ENCODE measurements around the gene SSBP4. TPM values are rescaled to one million over a fixed set of nuclear protein-coding genes. Genes with fewer than 3 reads are reported as not detected.
"Not testable (repeated sequence)": the region's sequence is repeated elsewhere in the genome, so short reads cannot be mapped to it uniquely, and the experiment has no call there.

Gene SSBP4
- total and polyA plus RNA-seq, 2 donors = 28.8 to 81.3 TPM

GRCh38 chr19:18405754-18406153 is 13.4 kb upstream of the SSBP4 start:
- not testable (repeated sequence) for DNase-seq (ENCODE audit: extremely low spot score); H3K27ac ChIP-seq (ENCODE audit: low read depth); H3K4me3 ChIP-seq (ENCODE audit: low read depth, low read length); H3K4me1 ChIP-seq (ENCODE audit: insufficient read depth); H3K36me3 ChIP-seq (ENCODE audit: insufficient read depth)
- 91% methylated on average over 11 of the region's 11 CpGs for WGBS

- no peak for DNase-seq (ENCODE audit: extremely low spot score)
- H3K4me1 ChIP-seq (ENCODE audit: insufficient read depth) = no peaks in the 10 kb centered on the region
- H3K36me3 ChIP-seq (ENCODE audit: insufficient read depth) = no peaks in the 10 kb centered on the region
- whole genome bisulfite sequencing = 93% methylated on average over 9 of the region's 9 CpGs
- H3K4me3 ChIP-seq (ENCODE audit: low read depth, low read length) = no peak overlapping the region
- H3K27ac ChIP-seq (ENCODE audit: low read depth) = no peak overlapping the region
These were observed 12.4 kb upstream of the SSBP4 start for GRCh38 chr19:18406749-18407148.

- H3K36me3 ChIP-seq (ENCODE audit: insufficient read depth) = no peaks in the 10 kb centered on the region
- H3K4me1 ChIP-seq (ENCODE audit: insufficient read depth) = no peaks in the 10 kb centered on the region
- DNase-seq (ENCODE audit: extremely low spot score) = no peak
- H3K27ac ChIP-seq (ENCODE audit: low read depth) = no peak overlapping the region
- WGBS = 52% methylated on average over 10 of the region's 10 CpGs
- no peak overlapping the region for H3K4me3 ChIP-seq (ENCODE audit: low read depth, low read length)
These were observed 11.1 kb upstream of the SSBP4 start for GRCh38 chr19:18408053-18408476.

GRCh38 chr19:18412610-18413239 is 6.5 kb upstream of the SSBP4 start:
- 79% methylated on average over 16 of the region's 16 CpGs for WGBS
- Histone ChIP-seq H3K27ac (ENCODE audit: low read depth) (no peak overlapping the region), H3K4me1 (ENCODE audit: insufficient read depth) (no peaks in the 10 kb centered on the region), H3K36me3 (ENCODE audit: insufficient read depth) (no peaks in the 10 kb centered on the region), H3K4me3 (ENCODE audit: low read depth, low read length) (no peak overlapping the region)
- DNase-seq (ENCODE audit: extremely low spot score) = no peak

- no peaks in the 10 kb centered on the region for H3K36me3 ChIP-seq (ENCODE audit: insufficient read depth)
- peak overlapping the region; percentile 79 for H3K27ac ChIP-seq (ENCODE audit: low read depth)
- 15% methylated on average over 11 of the region's 11 CpGs for WGBS
- H3K4me3 ChIP-seq (ENCODE audit: low read depth, low read length) = no peak overlapping the region
- DNase-seq (ENCODE audit: extremely low spot score) = no peak
- H3K4me1 ChIP-seq (ENCODE audit: insufficient read depth) = no peaks in the 10 kb centered on the region
These were observed 4.6 kb upstream of the SSBP4 start for GRCh38 chr19:18414504-18415177.

GRCh38 chr19:18415178-18415867 is 3.9 kb upstream of the SSBP4 start:
- peak; percentile 77 for DNase-seq (ENCODE audit: extremely low spot score)

GRCh38 chr19:18416778-18417249 is 2.4 kb upstream of the SSBP4 start:
- Histone ChIP-seq H3K36me3 (ENCODE audit: insufficient read depth) (no peaks in the 10 kb centered on the region), H3K4me1 (ENCODE audit: insufficient read depth) (no peaks in the 10 kb centered on the region), H3K4me3 (ENCODE audit: low read depth, low read length) (peak overlapping the region; percentile 4), H3K27ac (ENCODE audit: low read depth) (peak overlapping the region; percentile 92)
- under 1% methylated on average over 44 of the region's 44 CpGs for WGBS
- peak; percentile 86 for DNase-seq (ENCODE audit: extremely low spot score)

More at GRCh38 chr19:18415178-18415867, 3.9 kb upstream of the SSBP4 start:
- Histone ChIP-seq H3K4me1 (ENCODE audit: insufficient read depth) (no peaks in the 10 kb centered on the region), H3K4me3 (ENCODE audit: low read depth, low read length) (no peak overlapping the region), H3K36me3 (ENCODE audit: insufficient read depth) (no peaks in the 10 kb centered on the region), H3K27ac (ENCODE audit: low read depth) (peak overlapping the region; percentile 79)
- WGBS = 9% methylated on average over 25 of the region's 25 CpGs

GRCh38 chr19:18417250-18418028 is 1.8 kb upstream of the SSBP4 start:
- Histone ChIP-seq H3K27ac (ENCODE audit: low read depth) (peak overlapping the region; percentile 92), H3K36me3 (ENCODE audit: insufficient read depth) (no peaks in the 10 kb centered on the region), H3K4me3 (ENCODE audit: low read depth, low read length) (peak overlapping the region; percentile 4), H3K4me1 (ENCODE audit: insufficient read depth) (no peaks in the 10 kb centered on the region)
- peak; percentile 71 for DNase-seq (ENCODE audit: extremely low spot score)
- under 1% methylated on average over 53 of the region's 53 CpGs for WGBS

- no peak for DNase-seq (ENCODE audit: extremely low spot score)
- no peaks in the 10 kb centered on the region for H3K4me1 ChIP-seq (ENCODE audit: insufficient read depth)
- H3K27ac ChIP-seq (ENCODE audit: low read depth) = peak overlapping the region; percentile 92
- H3K36me3 ChIP-seq (ENCODE audit: insufficient read depth) = no peaks in the 10 kb centered on the region
- no peak overlapping the region for H3K4me3 ChIP-seq (ENCODE audit: low read depth, low read length)
- 19% methylated on average over 30 of the region's 30 CpGs for WGBS
These were observed 1.1 kb upstream of the SSBP4 start for GRCh38 chr19:18418029-18418482.

GRCh38 chr19:18418483-18419194 is 559 bp upstream of the SSBP4 start:
- Histone ChIP-seq H3K27ac (ENCODE audit: low read depth) (peak overlapping the region; percentile 92), H3K4me1 (ENCODE audit: insufficient read depth) (no peaks in the 10 kb centered on the region), H3K36me3 (ENCODE audit: insufficient read depth) (no peaks in the 10 kb centered on the region), H3K4me3 (ENCODE audit: low read depth, low read length) (peak overlapping the region; percentile 73)
- no peak for DNase-seq (ENCODE audit: extremely low spot score)
- 21% methylated on average over 39 of the region's 39 CpGs for WGBS

GRCh38 chr19:18419699-18420460 is 682 bp downstream of the SSBP4 start:
- Histone ChIP-seq H3K4me1 (ENCODE audit: insufficient read depth) (no peaks in the 10 kb centered on the region), H3K36me3 (ENCODE audit: insufficient read depth) (no peaks in the 10 kb centered on the region), H3K4me3 (ENCODE audit: low read depth, low read length) (peak overlapping the region; percentile 73), H3K27ac (ENCODE audit: low read depth) (peak overlapping the region; percentile 60)
- DNase-seq (ENCODE audit: extremely low spot score) = no peak
- 2% methylated on average over 97 of the region's 97 CpGs for WGBS

- WGBS = 37% methylated on average over 2 of the region's 2 CpGs
- no peak for DNase-seq (ENCODE audit: extremely low spot score)
- H3K27ac ChIP-seq (ENCODE audit: low read depth) = no peak overlapping the region
These were observed 1.7 kb downstream of the SSBP4 start for GRCh38 chr19:18420930-18421329.

More at GRCh38 chr19:18420930-18421329, 1.7 kb downstream of the SSBP4 start:
- Histone ChIP-seq H3K36me3 (ENCODE audit: insufficient read depth) (no peaks in the 10 kb centered on the region), H3K4me3 (ENCODE audit: low read depth, low read length) (no peak overlapping the region), H3K4me1 (ENCODE audit: insufficient read depth) (no peaks in the 10 kb centered on the region)

Data from urinary bladder (tissue), 4 donors.